ENCODE results near the gene CD164. TPM values are rescaled to one million over a fixed set of nuclear protein-coding genes. Genes with fewer than 3 reads are reported as not detected.

Gene CD164
- total RNA-seq, 2 experiments from 2014 or later = 354 to 370 TPM

DNA sequence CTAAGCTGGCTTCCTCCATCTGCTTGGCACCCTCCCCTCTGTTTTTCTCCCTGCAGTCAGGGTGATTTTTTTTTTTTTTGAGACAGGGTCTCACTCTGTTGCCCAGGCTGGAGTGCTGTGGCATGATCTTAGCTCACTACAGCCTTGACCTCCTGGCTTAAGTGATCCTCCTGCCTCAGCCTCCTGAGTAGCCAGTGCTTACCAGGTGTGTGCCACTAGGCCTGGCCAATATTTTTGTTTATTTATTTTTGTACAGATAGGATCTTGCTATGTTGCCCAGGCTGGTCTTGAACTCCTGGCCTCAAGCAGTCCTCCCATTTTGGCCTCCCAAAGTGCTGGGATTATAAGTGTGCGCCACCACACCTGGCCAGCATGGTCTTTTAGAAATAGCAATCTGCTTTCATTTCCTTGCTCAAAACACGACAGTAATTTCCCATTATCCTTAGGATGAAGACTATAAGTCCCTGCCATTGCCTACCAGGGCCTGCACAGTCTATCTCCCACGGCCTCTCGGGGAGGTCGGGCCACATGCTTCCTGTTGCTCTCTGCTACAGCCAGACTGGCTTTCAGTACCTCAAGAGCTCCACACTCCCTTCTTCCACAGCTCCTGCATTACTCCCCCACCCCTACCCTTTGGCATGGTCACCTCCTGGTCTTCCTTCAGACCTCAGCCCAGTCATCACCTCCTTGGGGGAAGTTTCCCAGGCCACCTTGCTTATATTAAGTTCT lies 11.1 kb upstream of the CD164 start:
- H3K9me3 Mint-ChIP-seq = no peaks in the 10 kb centered on the region
- H3K4me1 Mint-ChIP-seq = peaks cover 11% of the 10 kb centered on the region
- H3K27me3 Mint-ChIP-seq = peaks cover 1% of the 10 kb centered on the region
- no peak overlapping the region for H3K4me3 Mint-ChIP-seq
- no peak for DNase-seq
- H3K36me3 Mint-ChIP-seq (ENCODE audit: low read depth) = no peaks in the 10 kb centered on the region
- H3K27ac Mint-ChIP-seq = no peak overlapping the region
- CTCF ChIA-PET = interaction anchor here (0.7 to 4.6 kb wide), 3 partner anchors 10 to 268 kb away, joined by 5 to 26 read pairs (median 10); partner anchors contain the start of gene CD164
- POLR2A ChIA-PET = interaction anchor here (0.6 to 1.0 kb wide), 3 partner anchors 9 to 243 kb away, joined by 3 to 5 read pairs (median 4); partner anchors contain the start of gene CD164

DNA sequence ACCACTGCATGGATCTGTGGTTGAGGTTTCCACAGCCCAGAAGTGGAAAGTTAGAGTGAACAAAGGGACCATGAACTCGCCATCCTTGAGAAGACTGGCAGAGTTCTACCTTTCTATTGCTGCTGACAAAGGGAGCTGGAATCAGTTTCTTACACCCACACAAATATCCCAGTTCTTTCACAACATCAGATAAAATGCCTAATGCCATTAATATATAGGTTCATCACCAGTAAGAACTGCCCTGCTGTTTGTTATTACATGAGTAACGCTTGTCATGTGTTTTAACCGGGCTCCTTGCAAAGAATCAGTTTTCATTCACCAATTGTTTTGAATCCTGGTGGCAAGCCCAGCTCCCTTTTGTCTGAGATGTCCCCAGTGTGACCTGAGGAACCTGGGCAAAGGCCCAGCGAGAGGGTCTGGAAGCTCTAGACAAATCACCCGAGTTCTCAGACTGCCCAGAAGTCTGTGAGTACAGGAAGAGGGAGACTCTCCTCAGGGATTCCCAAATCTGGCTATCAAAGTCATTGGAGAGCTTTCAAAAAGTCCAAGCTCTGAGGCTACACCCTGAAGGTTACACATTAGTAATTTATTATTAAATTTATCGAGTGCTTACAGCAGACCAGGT lies 7.5 kb upstream of the CD164 start:
- Mint-ChIP-seq H3K36me3 (ENCODE audit: low read depth) (no peaks in the 10 kb centered on the region), H3K27ac (no peak overlapping the region), H3K4me3 (no peak overlapping the region), H3K27me3 (peaks cover 3% of the 10 kb centered on the region), H3K9me3 (no peaks in the 10 kb centered on the region), H3K4me1 (peaks cover 10% of the 10 kb centered on the region)
- DNase-seq = no peak
- ChIA-PET CTCF (no interaction called here), POLR2A (interaction anchor here (0.8 kb wide), 1 partner anchor 11 kb away, joined by 3 read pairs; no protein-coding TSS in a partner anchor)

DNA sequence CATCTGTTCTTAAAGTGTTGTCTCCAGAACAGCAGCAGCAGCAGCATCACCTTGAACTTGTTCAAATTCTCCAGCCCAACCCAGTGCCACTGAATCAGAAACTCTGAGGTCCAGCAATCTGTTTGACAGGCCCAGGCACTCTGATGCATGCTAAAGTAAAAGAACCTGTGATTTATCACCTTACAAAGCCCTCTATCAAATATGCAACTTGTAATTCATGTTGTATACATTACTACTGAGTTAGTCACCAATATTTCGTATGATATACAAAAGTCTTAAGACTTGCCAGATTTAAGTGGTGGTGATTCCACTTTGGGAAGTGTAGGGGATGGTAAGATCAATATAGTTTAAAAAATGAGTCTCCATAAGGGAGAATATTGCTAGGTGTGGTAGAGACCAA lies 6.0 kb upstream of the CD164 start:
- no peaks in the 10 kb centered on the region for H3K36me3 Mint-ChIP-seq (ENCODE audit: low read depth)
- H3K4me1 Mint-ChIP-seq = peaks cover 21% of the 10 kb centered on the region
- H3K9me3 Mint-ChIP-seq = no peaks in the 10 kb centered on the region
- DNase-seq = no peak
- H3K4me3 Mint-ChIP-seq = no peak overlapping the region
- ChIA-PET CTCF (interaction anchor here (1.0 kb wide), 1 partner anchor 201 kb away, joined by 3 read pairs; no protein-coding TSS in a partner anchor), POLR2A (no interaction called here)
- H3K27ac Mint-ChIP-seq = no peak overlapping the region
- peaks cover 3% of the 10 kb centered on the region for H3K27me3 Mint-ChIP-seq

DNA sequence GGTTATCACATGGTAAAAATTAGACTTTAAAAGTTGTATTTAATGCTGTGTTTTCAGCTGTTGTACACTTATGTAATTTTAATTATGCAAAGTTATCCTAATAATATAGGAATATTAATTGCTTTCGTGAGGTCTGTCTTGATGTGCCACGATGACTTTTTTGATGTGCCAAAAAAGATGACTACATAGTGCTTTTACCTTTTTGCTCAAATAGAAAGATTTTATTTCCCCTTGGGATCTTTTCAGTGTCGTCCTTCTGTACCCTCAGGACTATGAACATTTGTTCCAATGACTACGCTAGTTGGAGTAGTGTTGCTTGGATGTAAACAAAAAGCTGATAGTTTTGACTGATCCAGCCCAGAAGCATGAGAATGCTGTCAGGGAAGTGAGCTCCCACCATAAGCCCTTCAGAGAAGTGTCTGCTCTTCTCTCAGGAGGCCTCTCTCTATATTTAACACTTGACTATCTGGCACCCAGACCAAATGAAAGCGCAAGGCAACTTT lies 1.2 kb upstream of the CD164 start:
- CTCF ChIA-PET = interaction anchor here (0.5 to 6.0 kb wide), 34 partner anchors 9 to 656 kb away, joined by 3 to 96 read pairs (median 4); partner anchors contain the start of genes AK9, CEP57L1, FIG4 and MICAL1
- Mint-ChIP-seq H3K27me3 (peaks cover 3% of the 10 kb centered on the region), H3K27ac (peak overlapping the region; percentile 99), H3K9me3 (no peaks in the 10 kb centered on the region), H3K36me3 (ENCODE audit: low read depth) (peaks cover 30% of the 10 kb centered on the region), H3K4me1 (peaks cover 22% of the 10 kb centered on the region), H3K4me3 (peak overlapping the region; percentile 93)
- DNase-seq = no peak
- POLR2A ChIA-PET = interaction anchor here (0.9 to 5.4 kb wide), 43 partner anchors 8 to 1493 kb away, joined by 3 to 132 read pairs (median 5); partner anchors contain the start of genes AMD1, CDC40, CEP57L1 and MICAL1

DNA sequence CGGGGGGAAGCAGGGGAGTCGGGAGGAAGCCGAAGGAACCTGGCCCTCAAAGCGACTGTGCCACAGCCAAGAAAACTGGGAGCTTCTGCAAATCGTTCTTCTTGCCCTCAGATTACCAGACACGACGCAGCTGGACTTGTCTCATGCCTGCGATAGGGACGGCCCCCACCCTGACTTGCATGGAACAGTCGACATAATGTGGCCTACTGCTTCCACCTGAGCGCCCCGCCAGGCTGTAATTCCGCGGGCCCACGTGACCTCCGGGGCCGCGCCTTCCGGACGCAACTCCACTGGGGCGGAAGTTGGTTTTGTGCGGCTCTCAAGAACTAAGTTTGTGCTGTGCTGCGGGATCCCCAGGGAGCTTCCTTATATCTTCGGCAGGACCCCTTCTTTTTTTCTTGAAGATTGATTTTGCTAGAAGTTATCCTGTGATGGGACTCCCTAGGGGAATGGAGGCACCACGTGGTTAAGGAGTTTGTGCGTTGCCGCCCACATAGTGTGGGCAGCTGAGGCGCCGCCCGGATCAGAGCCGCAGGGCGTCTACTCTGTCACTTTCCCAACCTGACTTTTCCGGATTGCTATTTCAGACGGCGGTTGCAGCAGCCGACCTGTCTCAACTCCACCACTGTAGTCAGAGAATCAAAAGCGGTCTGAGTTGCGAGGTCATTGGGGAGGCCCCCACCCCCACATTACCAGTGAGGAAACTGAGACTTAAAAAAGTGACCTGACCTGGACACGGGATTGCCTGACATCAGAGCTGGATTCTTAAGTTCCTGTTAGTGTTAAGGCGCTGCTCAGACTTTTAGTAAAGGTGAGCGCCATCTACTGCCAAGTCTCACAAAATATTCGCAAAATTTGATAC lies 540 bp upstream of the CD164 start:
- peak; percentile 94 for DNase-seq
- Mint-ChIP-seq H3K4me1 (peaks cover 28% of the 10 kb centered on the region), H3K9me3 (no peaks in the 10 kb centered on the region), H3K27ac (peak overlapping the region; percentile 99), H3K27me3 (peaks cover 3% of the 10 kb centered on the region), H3K4me3 (peak overlapping the region; percentile 93), H3K36me3 (ENCODE audit: low read depth) (peaks cover 36% of the 10 kb centered on the region)
- ChIA-PET CTCF (interaction anchor here (0.7 to 6.0 kb wide), 35 partner anchors 10 to 657 kb away, joined by 3 to 96 read pairs (median 4); partner anchors contain the start of genes AK9, CEP57L1, FIG4 and MICAL1), POLR2A (interaction anchor here (0.8 to 5.4 kb wide), 60 partner anchors 9 to 1493 kb away, joined by 3 to 132 read pairs (median 5); partner anchors contain the start of genes AFG1L, AMD1, ARMC2 and CDC40)

DNA sequence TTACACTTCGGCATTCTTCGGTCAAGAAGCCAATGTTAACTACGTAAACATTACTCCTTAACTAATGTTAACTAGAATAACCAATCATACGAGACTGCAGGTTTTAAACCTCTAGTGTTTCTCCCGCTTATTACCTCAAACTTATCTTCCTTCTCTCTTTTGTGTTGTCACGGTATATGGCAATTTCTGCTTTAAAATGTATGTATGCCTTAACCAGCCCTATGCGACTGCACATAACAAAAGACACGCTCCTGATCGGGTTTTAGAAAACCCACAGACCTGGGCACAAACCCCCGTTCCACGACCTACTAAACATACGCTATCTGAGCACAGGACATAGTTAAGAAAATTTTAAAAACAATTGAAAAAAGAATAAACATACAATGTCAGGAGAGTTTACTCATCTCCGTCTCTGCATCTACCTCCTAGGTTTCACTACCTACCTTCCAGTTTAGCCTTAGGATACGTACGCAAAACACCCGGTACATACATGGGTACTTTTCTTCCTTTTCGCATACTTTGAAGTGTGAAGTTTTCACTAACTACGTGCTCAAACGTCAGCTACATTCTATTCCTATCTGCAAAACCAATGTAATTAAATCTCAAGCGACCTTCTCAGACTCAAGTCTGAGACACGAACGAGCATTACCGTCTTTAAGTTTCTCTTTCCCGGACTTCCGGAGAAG lies 1.1 kb downstream of the CD164 start:
- Mint-ChIP-seq H3K27me3 (peaks cover 3% of the 10 kb centered on the region), H3K27ac (peak overlapping the region; percentile 98), H3K36me3 (ENCODE audit: low read depth) (peaks cover 50% of the 10 kb centered on the region), H3K9me3 (no peaks in the 10 kb centered on the region), H3K4me3 (peak overlapping the region; percentile 93), H3K4me1 (peaks cover 45% of the 10 kb centered on the region)
- POLR2A ChIA-PET = interaction anchor here (0.7 to 5.4 kb wide), 18 partner anchors 9 to 1423 kb away, joined by 3 to 132 read pairs (median 11); partner anchors contain the start of genes CEP57L1, MICAL1, PPIL6 and SEC63
- CTCF ChIA-PET = interaction anchor here (0.5 to 6.0 kb wide), 5 partner anchors 8 to 516 kb away, joined by 3 to 96 read pairs (median 26); no protein-coding TSS in a partner anchor
- no peak for DNase-seq

DNA sequence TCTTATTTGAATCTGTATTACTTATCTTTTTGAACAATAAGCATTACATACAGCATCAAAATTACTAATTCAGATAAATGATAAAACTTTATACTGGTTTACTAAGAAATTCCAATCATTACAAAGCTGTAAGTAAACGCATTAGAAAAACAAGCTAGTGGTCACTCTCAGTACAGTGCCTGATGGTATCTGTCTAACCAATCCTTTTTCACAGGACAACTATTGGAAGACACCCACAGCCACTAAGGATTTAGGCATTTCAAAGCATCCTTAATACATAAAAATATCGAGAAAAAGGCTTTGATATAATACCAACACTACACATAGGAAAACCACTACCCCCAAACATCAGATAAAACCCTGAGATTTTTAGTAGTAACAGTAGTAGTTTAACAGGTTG lies 2.6 kb downstream of the CD164 start:
- no peak for DNase-seq
- no peaks in the 10 kb centered on the region for H3K27me3 Mint-ChIP-seq
- peaks cover 64% of the 10 kb centered on the region for H3K36me3 Mint-ChIP-seq (ENCODE audit: low read depth)
- peaks cover 53% of the 10 kb centered on the region for H3K4me1 Mint-ChIP-seq
- peak overlapping the region; percentile 93 for H3K4me3 Mint-ChIP-seq
- no peaks in the 10 kb centered on the region for H3K9me3 Mint-ChIP-seq
- POLR2A ChIA-PET = interaction anchor here (0.6 to 1.7 kb wide), 8 partner anchors 9 to 284 kb away, joined by 3 to 9 read pairs (median 5); partner anchors contain the start of genes CEP57L1, MICAL1 and SESN1
- CTCF ChIA-PET = no interaction called here
- H3K27ac Mint-ChIP-seq = peak overlapping the region; percentile 98

DNA sequence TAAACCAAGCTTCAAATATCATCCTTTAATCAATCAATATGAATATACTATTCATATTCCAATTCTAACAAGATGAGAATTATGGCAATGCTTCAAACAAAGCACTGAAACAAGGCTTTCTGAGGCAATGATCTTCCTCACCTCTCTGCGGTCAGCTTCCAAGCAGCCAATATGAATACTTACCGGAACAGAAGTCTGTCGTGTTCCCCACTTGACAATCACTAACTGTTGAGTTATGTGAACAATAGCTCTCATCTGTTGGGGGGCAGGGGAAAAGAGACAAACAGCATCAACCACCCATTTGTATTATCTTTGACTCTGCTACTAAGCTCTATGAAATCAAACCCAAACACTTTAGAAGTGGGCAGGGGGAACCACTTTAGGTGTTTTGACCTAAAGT lies 4.5 kb downstream of the CD164 start:
- H3K4me1 Mint-ChIP-seq = peaks cover 58% of the 10 kb centered on the region
- DNase-seq = no peak
- ChIA-PET POLR2A (interaction anchor here (1.1 to 1.7 kb wide), 4 partner anchors 10 to 283 kb away, joined by 3 to 6 read pairs (median 4); partner anchors contain the start of genes CEP57L1 and SESN1), CTCF (interaction anchor here (2.5 kb wide), 1 partner anchor 189 kb away, joined by 10 read pairs; no protein-coding TSS in a partner anchor)
- H3K9me3 Mint-ChIP-seq = no peaks in the 10 kb centered on the region
- peak overlapping the region; percentile 9 for H3K27ac Mint-ChIP-seq
- H3K27me3 Mint-ChIP-seq = no peaks in the 10 kb centered on the region
- H3K36me3 Mint-ChIP-seq (ENCODE audit: low read depth) = peaks cover 81% of the 10 kb centered on the region
- peak overlapping the region; percentile 59 for H3K4me3 Mint-ChIP-seq

DNA sequence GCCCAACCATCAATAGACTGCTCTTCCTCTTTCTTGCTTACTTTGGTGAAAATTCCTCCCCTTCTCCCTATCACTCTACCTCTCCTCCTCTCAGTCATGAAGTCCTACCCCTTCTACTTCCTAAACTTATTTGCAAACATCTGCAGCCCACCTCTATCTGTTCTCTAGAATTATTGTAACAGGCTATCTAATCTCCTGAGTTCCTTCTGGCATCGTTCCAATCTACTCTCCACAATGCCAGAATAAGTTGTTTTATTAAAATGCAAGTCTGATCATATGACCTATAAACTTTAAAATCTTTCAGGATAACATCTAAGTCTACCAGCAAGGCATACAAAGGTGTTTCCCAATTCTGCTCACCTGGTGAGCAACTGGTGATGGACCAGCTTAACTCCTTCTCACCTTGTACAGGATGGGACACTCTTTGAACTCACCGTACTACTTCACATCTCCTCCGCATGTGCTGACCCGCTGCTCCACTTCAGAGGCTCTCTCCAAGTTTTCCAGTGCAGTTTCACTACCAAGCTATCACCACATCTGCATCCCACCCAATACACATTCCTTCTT lies 7.9 kb downstream of the CD164 start:
- peak overlapping the region; percentile 54 for H3K4me3 Mint-ChIP-seq
- POLR2A ChIA-PET = interaction anchor here (0.9 to 5.9 kb wide), 12 partner anchors 9 to 815 kb away, joined by 3 to 132 read pairs (median 6); partner anchors contain the start of genes CD164, CEP57L1, MICAL1 and PPIL6
- H3K9me3 Mint-ChIP-seq = no peaks in the 10 kb centered on the region
- no peaks in the 10 kb centered on the region for H3K27me3 Mint-ChIP-seq
- peak overlapping the region; percentile 89 for H3K27ac Mint-ChIP-seq
- peaks cover 88% of the 10 kb centered on the region for H3K36me3 Mint-ChIP-seq (ENCODE audit: low read depth)
- no peak for DNase-seq
- peaks cover 83% of the 10 kb centered on the region for H3K4me1 Mint-ChIP-seq
- CTCF ChIA-PET = interaction anchor here (1.3 to 2.9 kb wide), 3 partner anchors 9 to 280 kb away, joined by 4 to 34 read pairs (median 9); partner anchors contain the start of genes CD164, CEP57L1 and SESN1

DNA sequence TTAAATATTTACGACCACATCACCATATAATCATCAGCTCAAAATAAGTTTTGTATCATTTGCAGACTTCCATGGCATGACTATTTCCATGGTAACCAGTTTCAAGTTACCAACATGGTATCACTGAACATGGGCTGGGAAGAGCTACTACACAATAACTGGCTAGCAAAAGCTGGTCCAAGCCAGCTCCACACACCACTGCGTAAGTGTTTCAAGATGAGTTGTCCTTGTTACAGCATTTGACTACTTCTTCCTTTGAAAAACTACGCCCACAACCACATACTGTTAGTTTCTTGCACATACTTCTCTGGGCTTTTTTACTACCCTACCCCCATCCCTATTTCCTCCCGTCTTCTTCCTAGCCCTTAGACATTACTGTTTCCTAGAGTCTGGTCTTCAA lies 8.5 kb downstream of the CD164 start:
- no peaks in the 10 kb centered on the region for H3K9me3 Mint-ChIP-seq
- no peaks in the 10 kb centered on the region for H3K27me3 Mint-ChIP-seq
- peaks cover 78% of the 10 kb centered on the region for H3K4me1 Mint-ChIP-seq
- ChIA-PET CTCF (interaction anchor here (0.9 to 2.9 kb wide), 4 partner anchors 9 to 279 kb away, joined by 4 to 34 read pairs (median 6); partner anchors contain the start of genes CD164, CEP57L1 and SESN1), POLR2A (interaction anchor here (0.8 to 5.9 kb wide), 14 partner anchors 8 to 814 kb away, joined by 3 to 132 read pairs (median 4); partner anchors contain the start of genes CD164, CEP57L1, MICAL1 and PPIL6)
- peak overlapping the region; percentile 54 for H3K4me3 Mint-ChIP-seq
- H3K27ac Mint-ChIP-seq = peak overlapping the region; percentile 89
- DNase-seq = peak; percentile 64
- peaks cover 85% of the 10 kb centered on the region for H3K36me3 Mint-ChIP-seq (ENCODE audit: low read depth)

DNA sequence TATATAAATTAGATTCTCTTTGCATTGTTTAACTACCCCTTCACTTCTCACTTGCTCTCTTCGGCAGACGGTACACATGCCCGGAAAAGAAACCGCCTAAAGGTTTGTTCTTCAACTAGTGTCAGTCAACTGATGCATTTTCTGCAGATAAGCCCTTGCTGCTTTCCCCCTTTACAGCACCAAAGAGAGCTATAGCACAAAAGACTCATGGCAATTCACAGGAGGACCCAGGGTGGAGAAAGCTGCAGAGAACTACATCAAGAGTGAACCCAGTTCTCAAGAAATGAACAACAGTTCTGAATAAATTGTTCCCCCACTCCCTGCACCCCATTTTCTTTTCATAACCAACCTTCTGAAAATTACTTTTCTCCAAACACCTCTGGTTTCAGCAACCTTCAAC lies 8.9 kb downstream of the CD164 start:
- H3K27ac Mint-ChIP-seq = peak overlapping the region; percentile 89
- H3K27me3 Mint-ChIP-seq = no peaks in the 10 kb centered on the region
- peaks cover 75% of the 10 kb centered on the region for H3K4me1 Mint-ChIP-seq
- POLR2A ChIA-PET = interaction anchor here (0.8 to 5.9 kb wide), 13 partner anchors 8 to 814 kb away, joined by 3 to 132 read pairs (median 5); partner anchors contain the start of genes CD164, CEP57L1, MICAL1 and PPIL6
- peaks cover 86% of the 10 kb centered on the region for H3K36me3 Mint-ChIP-seq (ENCODE audit: low read depth)
- CTCF ChIA-PET = interaction anchor here (0.9 to 2.9 kb wide), 5 partner anchors 10 to 279 kb away, joined by 3 to 34 read pairs (median 4); partner anchors contain the start of genes CD164, CEP57L1 and SESN1
- H3K4me3 Mint-ChIP-seq = peak overlapping the region; percentile 54
- DNase-seq = no peak
- H3K9me3 Mint-ChIP-seq = no peaks in the 10 kb centered on the region

All from activated CD4-positive, alpha-beta memory T cell treated with anti-CD3 and anti-CD28 coated beads, Interleukin-2, amount 10 ng/mL, durations not matched to agents 7 days and 5 days (primary cell).